ENCODE results near the gene MYMX. TPM values are rescaled to one million over a fixed set of nuclear protein-coding genes. Genes with fewer than 3 reads are reported as not detected.
A peak's percentile ranks its signal among the peaks of the same experiment; 100 is the strongest.

MYMX gene
- total RNA-seq, 2 experiments from 2014 or later: not detected

GRCh38 chr6:44262467-44263353 lies 46.0 kb downstream of the MYMX start:
- H3K9me3 Mint-ChIP-seq: no peaks in the 10 kb centered on the region
- peak overlapping the region; percentile 93 for H3K27ac ChIP-seq (ENCODE audit: low read depth in 1 of 2, low read length in 2 of 2)
- intact Hi-C loops (cut with DNase I, micrococcal nuclease): loop anchor here (5.0 to 10.0 kb wide), 3 partner anchors 168 to 1115 kb away; partner anchors contain the start of genes POLH (in 1 of the 2), SUPT3H (in 1 of the 2) and XPO5 (in 1 of the 2)
- no peaks in the 10 kb centered on the region for H3K27me3 ChIP-seq (ENCODE audit: control insufficient read depth in 1 of 2, insufficient read depth in 2 of 2, low read length in 2 of 2)
- H3K4me3 Mint-ChIP-seq: peak overlapping the region; percentile 97
- no peaks in the 10 kb centered on the region for H3K27me3 Mint-ChIP-seq
- ChIA-PET POLR2A (interaction anchor here (0.9 to 2.0 kb wide), 5 partner anchors 8 to 634 kb away, joined by 3 to 16 read pairs (median 4); partner anchors contain the start of genes GTPBP2, HSP90AB1 and SLC29A1), CTCF (interaction anchor here (0.7 to 1.7 kb wide), 2 partner anchors 42 to 50 kb away, joined by 3 to 6 read pairs; partner anchors contain the start of gene AARS2)
- DNase-seq: peak in 2 of 14 experiments; percentile 61 to 63
- peak overlapping the region; percentile 99 for H3K4me3 ChIP-seq (ENCODE audit: low read length)
- peak overlapping the region; percentile 84 for H3K27ac Mint-ChIP-seq
- H3K4me1 ChIP-seq (ENCODE audit: insufficient read depth, low read length): peaks cover 52% of the 10 kb centered on the region
- H3K36me3 Mint-ChIP-seq (ENCODE audit: low read depth): peaks cover 47% of the 10 kb centered on the region
- H3K9me3 ChIP-seq (ENCODE audit: control insufficient read depth in 1 of 2, insufficient read depth in 1 of 2, low read length in 2 of 2): no peaks in the 10 kb centered on the region
- no peak for TF ChIP-seq CTCF (IDR thresholded peaks at IDR 0.05)
- ATAC-seq (ENCODE audit: poor library complexity): no peak
- peaks cover 57% of the 10 kb centered on the region for H3K4me1 Mint-ChIP-seq (ENCODE audit: low read depth)
- H3K36me3 ChIP-seq (ENCODE audit: insufficient read depth, low read length): peaks cover 38% of the 10 kb centered on the region

- intact Hi-C loops (cut with DNase I, micrococcal nuclease): loop anchor here (2.0 to 10.0 kb wide), 4 partner anchors 17 to 1114 kb away; partner anchors contain the start of genes HSP90AB1 (in 1 of the 2), POLH (in 1 of the 2), SUPT3H (in 1 of the 2) and XPO5 (in 1 of the 2)
- H3K27me3 ChIP-seq (ENCODE audit: control insufficient read depth in 1 of 2, insufficient read depth in 2 of 2, low read length in 2 of 2): peaks cover 4 to 5% of the 10 kb centered on the region in 2 experiments
Observed at GRCh38 chr6:44263354-44264100, 46.8 kb downstream of the MYMX start.

More at GRCh38 chr6:44263354-44264100, 46.8 kb downstream of the MYMX start:
- peak overlapping the region; percentile 84 for H3K27ac Mint-ChIP-seq
- TF ChIP-seq CTCF (IDR thresholded peaks at IDR 0.05): no peak
- Histone ChIP-seq H3K9me3 (ENCODE audit: control insufficient read depth in 1 of 2, insufficient read depth in 1 of 2, low read length in 2 of 2) (no peaks in the 10 kb centered on the region), H3K4me1 (ENCODE audit: insufficient read depth, low read length) (peaks cover 47% of the 10 kb centered on the region), H3K4me3 (ENCODE audit: low read length) (peak overlapping the region; percentile 99), H3K36me3 (ENCODE audit: insufficient read depth, low read length) (peaks cover 37% of the 10 kb centered on the region), H3K27ac (ENCODE audit: low read depth in 1 of 2, low read length in 2 of 2) (peak overlapping the region; percentile 93)
- CTCF ChIA-PET: interaction anchor here (1.5 to 1.7 kb wide), 2 partner anchors 16 to 49 kb away, joined by 6 to 9 read pairs; partner anchors contain the start of genes AARS2 and HSP90AB1
- POLR2A ChIA-PET: interaction anchor here (1.0 to 2.0 kb wide), 5 partner anchors 9 to 124 kb away, joined by 3 to 35 read pairs (median 7); partner anchors contain the start of genes CDC5L and HSP90AB1
- H3K4me1 Mint-ChIP-seq (ENCODE audit: low read depth): peaks cover 53% of the 10 kb centered on the region
- H3K9me3 Mint-ChIP-seq: no peaks in the 10 kb centered on the region
- H3K36me3 Mint-ChIP-seq (ENCODE audit: low read depth): peaks cover 38% of the 10 kb centered on the region
- H3K4me3 Mint-ChIP-seq: peak overlapping the region; percentile 97
- ATAC-seq (ENCODE audit: poor library complexity) (peak; percentile 3), DNase-seq (peak in 5 of 14 experiments; percentile 22 to 82 (median 64))
- peaks cover 6% of the 10 kb centered on the region for H3K27me3 Mint-ChIP-seq

All from CD4-positive, alpha-beta T cell (primary cell).